ENCODE data around the gene HRAS. TPM values are rescaled to one million over a fixed set of nuclear protein-coding genes. Genes with fewer than 3 reads are reported as not detected.
A peak's percentile ranks its signal among the peaks of the same experiment; 100 is the strongest.

The HRAS gene
- polyA plus RNA-seq (2013): 22.4 TPM

- H3K36me3 ChIP-seq (ENCODE audit: control insufficient read depth in 4 of 4, insufficient read depth in 4 of 4, low read length in 3 of 4): peaks cover 2 to 29% (median 20%) of the 10 kb centered on the region in 4 experiments
These were observed at the start of gene HRAS for GRCh38 chr11:535519-536454. HRAS (minus strand) TSS chr11:535576.

GRCh38 chr11:584287-584686 lies 48.9 kb upstream of the HRAS start:
- ChIA-PET POLR2A (no interaction called here), CTCF (interaction anchor here (0.6 to 1.8 kb wide), 3 partner anchors 10 to 383 kb away, joined by 3 to 4 read pairs (median 3); no protein-coding TSS in a partner anchor)
- H3K4me3 ChIP-seq (ENCODE audit: control insufficient read depth in 1 of 7, extremely low read depth in 1 of 7, insufficient read depth in 4 of 7, low read depth in 2 of 7, low read length in 6 of 7): no peak overlapping the region
- H3K36me3 ChIP-seq (ENCODE audit: control insufficient read depth in 4 of 4, insufficient read depth in 4 of 4, low read length in 3 of 4): peaks cover 12 to 50% (median 31%) of the 10 kb centered on the region in 4 experiments
- no peaks in the 10 kb centered on the region for H3K27me3 ChIP-seq (replicated peaks in 2 of 5; ENCODE audit: control insufficient read depth in 4 of 5, insufficient read depth in 5 of 5, low read length in 4 of 5)
- H3K27ac ChIP-seq (ENCODE audit: insufficient read depth in 1 of 2, low read depth in 1 of 2, low read length in 2 of 2, poor library complexity in 1 of 2, severe bottlenecking in 2 of 2): no peak overlapping the region
- peaks cover 0 to 5% (median 2%) of the 10 kb centered on the region in 4 experiments for H3K4me1 ChIP-seq (ENCODE audit: control extremely low read depth in 1 of 4, control insufficient read depth in 4 of 4, insufficient read depth in 4 of 4, low read length in 3 of 4)
- DNase-seq: no peak
- 100% methylated on average over 7 of the region's 10 CpGs for WGBS (ENCODE audit: insufficient coverage)
- H3K9me3 ChIP-seq (ENCODE audit: control extremely low read depth in 1 of 5, control insufficient read depth in 4 of 5, insufficient read depth in 2 of 5, low read depth in 1 of 5, low read length in 4 of 5): no peaks in the 10 kb centered on the region

More at GRCh38 chr11:535519-536454, at the start of gene HRAS:
- DNase-seq: peak; percentile 94 to 97 (median 96)
- Histone ChIP-seq H3K4me1 (ENCODE audit: control extremely low read depth in 1 of 4, control insufficient read depth in 4 of 4, insufficient read depth in 4 of 4, low read length in 3 of 4) (peaks cover 0 to 38% (median 34%) of the 10 kb centered on the region in 4 experiments), H3K27ac (ENCODE audit: insufficient read depth in 1 of 2, low read depth in 1 of 2, low read length in 2 of 2, poor library complexity in 1 of 2, severe bottlenecking in 2 of 2) (peak within 1 kb of the TSS in 1 of 2 experiments; percentile 64), H3K4me3 (ENCODE audit: control insufficient read depth in 1 of 7, extremely low read depth in 1 of 7, insufficient read depth in 4 of 7, low read depth in 2 of 7, low read length in 6 of 7) (peak within 1 kb of the TSS; percentile 45 to 85 (median 82)), H3K9me3 (ENCODE audit: control extremely low read depth in 1 of 5, control insufficient read depth in 4 of 5, insufficient read depth in 2 of 5, low read depth in 1 of 5, low read length in 4 of 5) (no peaks in the 10 kb centered on the region), H3K27me3 (replicated peaks in 2 of 5; ENCODE audit: control insufficient read depth in 4 of 5, insufficient read depth in 5 of 5, low read length in 4 of 5) (no peaks in the 10 kb centered on the region)
- WGBS (ENCODE audit: insufficient coverage): under 1% methylated on average over 79 of the region's 97 CpGs
- CTCF ChIA-PET: interaction anchor here (1.4 to 1.7 kb wide), 3 partner anchors 12 to 21 kb away, joined by 3 to 9 read pairs (median 5); no protein-coding TSS in a partner anchor
- POLR2A ChIA-PET: interaction anchor here (0.6 kb wide), 1 partner anchor 16 kb away, joined by 3 read pairs; no protein-coding TSS in a partner anchor

GRCh38 chr11:581752-582151 lies 46.4 kb upstream of the HRAS start:
- DNase-seq: no peak
- Histone ChIP-seq H3K4me3 (ENCODE audit: control insufficient read depth in 1 of 7, extremely low read depth in 1 of 7, insufficient read depth in 4 of 7, low read depth in 2 of 7, low read length in 6 of 7) (no peak overlapping the region), H3K4me1 (ENCODE audit: control extremely low read depth in 1 of 4, control insufficient read depth in 4 of 4, insufficient read depth in 4 of 4, low read length in 3 of 4) (peaks cover 3 to 23% (median 16%) of the 10 kb centered on the region in 4 experiments), H3K9me3 (ENCODE audit: control extremely low read depth in 1 of 5, control insufficient read depth in 4 of 5, insufficient read depth in 2 of 5, low read depth in 1 of 5, low read length in 4 of 5) (no peaks in the 10 kb centered on the region), H3K36me3 (ENCODE audit: control insufficient read depth in 4 of 4, insufficient read depth in 4 of 4, low read length in 3 of 4) (peaks cover 4 to 39% (median 20%) of the 10 kb centered on the region in 4 experiments), H3K27me3 (replicated peaks in 2 of 5; ENCODE audit: control insufficient read depth in 4 of 5, insufficient read depth in 5 of 5, low read length in 4 of 5) (no peaks in the 10 kb centered on the region), H3K27ac (ENCODE audit: insufficient read depth in 1 of 2, low read depth in 1 of 2, low read length in 2 of 2, poor library complexity in 1 of 2, severe bottlenecking in 2 of 2) (no peak overlapping the region)
- ChIA-PET CTCF (no interaction called here), POLR2A (interaction anchor here (0.5 kb wide), 1 partner anchor 34 kb away, joined by 6 read pairs; no protein-coding TSS in a partner anchor)
- WGBS (ENCODE audit: insufficient coverage): 99% methylated on average over 9 of the region's 17 CpGs

- peaks cover 3 to 23% (median 16%) of the 10 kb centered on the region in 4 experiments for H3K4me1 ChIP-seq (ENCODE audit: control extremely low read depth in 1 of 4, control insufficient read depth in 4 of 4, insufficient read depth in 4 of 4, low read length in 3 of 4)
- WGBS (ENCODE audit: insufficient coverage): 97% methylated on average over 14 of the region's 14 CpGs
These were observed 46.0 kb upstream of the HRAS start for GRCh38 chr11:581342-581741.

GRCh38 chr11:579830-580601 lies 44.6 kb upstream of the HRAS start:
- 92% methylated on average over 19 of the region's 20 CpGs for WGBS (ENCODE audit: insufficient coverage)
- ChIA-PET CTCF (interaction anchor here (0.6 kb wide), 1 partner anchor 124 kb away, joined by 4 read pairs; no protein-coding TSS in a partner anchor), POLR2A (interaction anchor here (0.6 kb wide), 1 partner anchor 21 kb away, joined by 9 read pairs; no protein-coding TSS in a partner anchor)
- peaks cover 3 to 29% (median 22%) of the 10 kb centered on the region in 4 experiments for H3K4me1 ChIP-seq (ENCODE audit: control extremely low read depth in 1 of 4, control insufficient read depth in 4 of 4, insufficient read depth in 4 of 4, low read length in 3 of 4)
- H3K4me3 ChIP-seq (ENCODE audit: control insufficient read depth in 1 of 7, extremely low read depth in 1 of 7, insufficient read depth in 4 of 7, low read depth in 2 of 7, low read length in 6 of 7): no peak overlapping the region
- H3K9me3 ChIP-seq (ENCODE audit: control extremely low read depth in 1 of 5, control insufficient read depth in 4 of 5, insufficient read depth in 2 of 5, low read depth in 1 of 5, low read length in 4 of 5): no peaks in the 10 kb centered on the region
- peaks cover 0 to 6% (median 3%) of the 10 kb centered on the region in 5 experiments for H3K27me3 ChIP-seq (replicated peaks in 2 of 5; ENCODE audit: control insufficient read depth in 4 of 5, insufficient read depth in 5 of 5, low read length in 4 of 5)
- no peak overlapping the region for H3K27ac ChIP-seq (ENCODE audit: insufficient read depth in 1 of 2, low read depth in 1 of 2, low read length in 2 of 2, poor library complexity in 1 of 2, severe bottlenecking in 2 of 2)
- peaks cover 4 to 32% (median 17%) of the 10 kb centered on the region in 4 experiments for H3K36me3 ChIP-seq (ENCODE audit: control insufficient read depth in 4 of 4, insufficient read depth in 4 of 4, low read length in 3 of 4)
- no peak for DNase-seq

More at GRCh38 chr11:581342-581741, 46.0 kb upstream of the HRAS start:
- peaks cover 4 to 35% (median 18%) of the 10 kb centered on the region in 4 experiments for H3K36me3 ChIP-seq (ENCODE audit: control insufficient read depth in 4 of 4, insufficient read depth in 4 of 4, low read length in 3 of 4)
- POLR2A ChIA-PET: interaction anchor here (0.5 kb wide), 1 partner anchor 35 kb away, joined by 6 read pairs; no protein-coding TSS in a partner anchor
- no peaks in the 10 kb centered on the region for H3K9me3 ChIP-seq (ENCODE audit: control extremely low read depth in 1 of 5, control insufficient read depth in 4 of 5, insufficient read depth in 2 of 5, low read depth in 1 of 5, low read length in 4 of 5)
- H3K27ac ChIP-seq (ENCODE audit: insufficient read depth in 1 of 2, low read depth in 1 of 2, low read length in 2 of 2, poor library complexity in 1 of 2, severe bottlenecking in 2 of 2): no peak overlapping the region
- no peak for DNase-seq
- CTCF ChIA-PET: no interaction called here
- H3K4me3 ChIP-seq (ENCODE audit: control insufficient read depth in 1 of 7, extremely low read depth in 1 of 7, insufficient read depth in 4 of 7, low read depth in 2 of 7, low read length in 6 of 7): no peak overlapping the region
- H3K27me3 ChIP-seq (replicated peaks in 2 of 5; ENCODE audit: control insufficient read depth in 4 of 5, insufficient read depth in 5 of 5, low read length in 4 of 5): no peaks in the 10 kb centered on the region

GRCh38 chr11:578276-579035 lies 43.1 kb upstream of the HRAS start:
- POLR2A ChIA-PET: no interaction called here

More at GRCh38 chr11:578276-579035, 43.1 kb upstream of the HRAS start:
- Histone ChIP-seq H3K4me3 (ENCODE audit: control insufficient read depth in 1 of 7, extremely low read depth in 1 of 7, insufficient read depth in 4 of 7, low read depth in 2 of 7, low read length in 6 of 7) (peak overlapping the region in 2 of 7 experiments; percentile 97 to 99), H3K36me3 (ENCODE audit: control insufficient read depth in 4 of 4, insufficient read depth in 4 of 4, low read length in 3 of 4) (peaks cover 1 to 21% (median 9%) of the 10 kb centered on the region in 4 experiments), H3K27ac (ENCODE audit: insufficient read depth in 1 of 2, low read depth in 1 of 2, low read length in 2 of 2, poor library complexity in 1 of 2, severe bottlenecking in 2 of 2) (peak overlapping the region in 1 of 2 experiments; percentile 83), H3K27me3 (replicated peaks in 2 of 5; ENCODE audit: control insufficient read depth in 4 of 5, insufficient read depth in 5 of 5, low read length in 4 of 5) (peaks cover 0 to 18% (median 10%) of the 10 kb centered on the region in 5 experiments), H3K9me3 (ENCODE audit: control extremely low read depth in 1 of 5, control insufficient read depth in 4 of 5, insufficient read depth in 2 of 5, low read depth in 1 of 5, low read length in 4 of 5) (no peaks in the 10 kb centered on the region), H3K4me1 (ENCODE audit: control extremely low read depth in 1 of 4, control insufficient read depth in 4 of 4, insufficient read depth in 4 of 4, low read length in 3 of 4) (peaks cover 3 to 31% (median 25%) of the 10 kb centered on the region in 4 experiments)
- CTCF ChIA-PET: interaction anchor here (1.8 to 1.9 kb wide), 2 partner anchors 13 to 33 kb away, joined by 4 to 5 read pairs; no protein-coding TSS in a partner anchor
- DNase-seq: no peak
- 91% methylated on average over 19 of the region's 21 CpGs for WGBS (ENCODE audit: insufficient coverage)
